ENCODE data around the gene JAKMIP1.

DNA sequence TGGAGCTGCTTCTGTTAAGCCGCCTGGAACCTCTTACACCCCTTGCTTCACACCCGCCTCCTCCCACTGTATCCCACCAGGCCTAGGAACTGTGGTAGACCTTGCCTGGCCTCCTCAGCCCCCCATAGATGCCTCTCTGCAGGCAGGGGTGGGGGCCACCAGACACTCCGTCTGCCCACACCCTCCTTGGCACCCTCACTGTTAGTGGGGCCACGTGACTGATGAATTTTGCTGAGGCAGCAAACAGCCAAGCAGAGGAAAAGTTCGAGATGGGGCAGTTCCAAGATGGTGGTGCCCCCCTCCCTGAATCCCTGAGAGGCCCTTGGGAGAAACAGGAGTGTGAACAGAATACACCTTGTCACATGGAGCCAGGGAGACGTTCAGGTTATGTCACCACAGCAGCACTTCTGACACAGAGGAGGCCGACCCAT lies 141.0 kb downstream of the JAKMIP1 start:
- TF ChIP-seq, protein P1, sequence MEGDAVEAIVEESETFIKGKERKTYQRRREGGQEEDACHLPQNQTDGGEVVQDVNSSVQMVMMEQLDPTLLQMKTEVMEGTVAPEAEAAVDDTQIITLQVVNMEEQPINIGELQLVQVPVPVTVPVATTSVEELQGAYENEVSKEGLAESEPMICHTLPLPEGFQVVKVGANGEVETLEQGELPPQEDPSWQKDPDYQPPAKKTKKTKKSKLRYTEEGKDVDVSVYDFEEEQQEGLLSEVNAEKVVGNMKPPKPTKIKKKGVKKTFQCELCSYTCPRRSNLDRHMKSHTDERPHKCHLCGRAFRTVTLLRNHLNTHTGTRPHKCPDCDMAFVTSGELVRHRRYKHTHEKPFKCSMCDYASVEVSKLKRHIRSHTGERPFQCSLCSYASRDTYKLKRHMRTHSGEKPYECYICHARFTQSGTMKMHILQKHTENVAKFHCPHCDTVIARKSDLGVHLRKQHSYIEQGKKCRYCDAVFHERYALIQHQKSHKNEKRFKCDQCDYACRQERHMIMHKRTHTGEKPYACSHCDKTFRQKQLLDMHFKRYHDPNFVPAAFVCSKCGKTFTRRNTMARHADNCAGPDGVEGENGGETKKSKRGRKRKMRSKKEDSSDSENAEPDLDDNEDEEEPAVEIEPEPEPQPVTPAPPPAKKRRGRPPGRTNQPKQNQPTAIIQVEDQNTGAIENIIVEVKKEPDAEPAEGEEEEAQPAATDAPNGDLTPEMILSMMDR (IDR thresholded peaks at IDR 0.05): no peak
- no peak for TF ChIP-seq POLR2A (IDR thresholded peaks at IDR 0.05)
